Esophagus muscularis mucosa (tissue), 4 donors: ENCODE data around the gene ISX. TPM values are rescaled to one million over a fixed set of nuclear protein-coding genes. Genes with fewer than 3 reads are reported as not detected.

ENCODE experiments used
- DNase-seq: peaks from one replicate; pipeline ENCODE4 v3.0.0-alpha.2; 2017; ENCODE audit errors: extremely low spot score
- H3K27ac ChIP-seq, 4 donors: fragments of 200-600 bp; sonication (generic); replicated peaks in 1 of 4; 1 replicate in 3 of 4; 2 replicates in 1 of 4; pipeline ENCODE4 v1.5.1; 2016 to 2019; ENCODE audit warnings: mild to moderate bottlenecking in 1 of 4
- H3K27me3 ChIP-seq, 4 donors: fragments of 200-600 bp; sonication (generic); one replicate each; pipeline versions ENCODE4 v1.5.1 to v1.6.0; 2016 to 2019
- H3K36me3 ChIP-seq, 4 donors: fragments of 200-600 bp; sonication (generic); one replicate each; pipeline ENCODE4 v1.5.1; 2016 to 2019
- H3K4me1 ChIP-seq, 4 donors: fragments of 200-600 bp; sonication (generic); one replicate each; pipeline ENCODE4 v1.5.1; 2016 to 2019
- H3K4me3 ChIP-seq, 4 donors: fragments of 200-600 bp; sonication (generic); 1 replicate in 2 of 4; 2 replicates in 2 of 4; pipeline ENCODE4 v1.5.1; 2016 to 2019; ENCODE audit warnings: mild to moderate bottlenecking in 4 of 4, moderate library complexity in 1 of 4
- H3K9me3 ChIP-seq, 4 donors: fragments of 200-600 bp; sonication (generic); 1 replicate in 3 of 4; 2 replicates in 1 of 4; pipeline ENCODE4 v1.5.1; 2016 to 2019
- EP300 ChIP-seq: sonication (generic); formaldehyde crosslinking; IDR thresholded peaks from one replicate; pipeline ENCODE4 v1.6.1; 2017; ENCODE audit warnings: antibody characterized with exemption
- POLR2A ChIP-seq: fragments of 450-650 bp; IDR thresholded peaks from one replicate; pipeline ENCODE4 v1.6.1; 2017; ENCODE audit warnings: antibody characterized with exemption, moderate library complexity, mild to moderate bottlenecking, low read depth
- POLR2AphosphoS5 ChIP-seq, 2 donors: sonication (generic); formaldehyde crosslinking; IDR thresholded peaks; one replicate each; pipeline ENCODE4 v1.6.1; 2017; ENCODE audit warnings: antibody characterized with exemption in 2 of 2
- WGBS: methylation state at CpG from one replicate; pipeline ENCODE4 v1.1.5; 2018; 5-methylcytosine and 5-hydroxymethylcytosine counted together
- intact Hi-C: fragments of 100-400 bp; cut with DNase I; formaldehyde crosslinking; loops from one replicate; pipeline ENCODE4 v1.15.1; 2023
- total RNA-seq, 4 donors: library from RNA; depleted of rRNA; stranded (reverse); fragments of >200 nt; gene quantifications; one replicate each; pipeline versions ENCODE4 v1.1.0 to v1.2.1, GENCODE V29; 2016
- TF ChIP-seq, protein P1 (sequence below), 3 experiments: fragments of 200-600 bp in 2 of 3; fragments of 450-650 bp in 1 of 3; sonication (generic) in 2 of 3; IDR thresholded peaks; one replicate each; pipeline ENCODE4 v1.5.1; 2017 to 2019; ENCODE audit warnings: antibody characterized with exemption in 3 of 3, mild to moderate bottlenecking in 2 of 3, moderate library complexity in 1 of 3

The ISX gene
- total RNA-seq, 4 donors from 2014 or later: not detected

GRCh38 chr22:35115515-35115914 lies 49.6 kb downstream of the ISX start:
- no peak for DNase-seq
- no peak overlapping the region for H3K4me3 ChIP-seq
- intact Hi-C loops: no loop called here
- H3K4me1 ChIP-seq: no peaks in the 10 kb centered on the region
- H3K9me3 ChIP-seq: no peaks in the 10 kb centered on the region
- H3K27me3 ChIP-seq: peaks cover 0 to 11% (median 0%) of the 10 kb centered on the region in 4 donors
- H3K27ac ChIP-seq: no peak overlapping the region
- 93% methylated on average over 3 of the region's 3 CpGs for WGBS
- TF ChIP-seq POLR2AphosphoS5 (IDR thresholded peaks at IDR 0.05) (no peak), POLR2A (no peak)
- no peaks in the 10 kb centered on the region for H3K36me3 ChIP-seq

- no peak overlapping the region for H3K27ac ChIP-seq
- intact Hi-C loops: no loop called here
- H3K4me1 ChIP-seq: no peaks in the 10 kb centered on the region
- DNase-seq: no peak
- no peak for TF ChIP-seq POLR2A
- TF ChIP-seq, protein P1, sequence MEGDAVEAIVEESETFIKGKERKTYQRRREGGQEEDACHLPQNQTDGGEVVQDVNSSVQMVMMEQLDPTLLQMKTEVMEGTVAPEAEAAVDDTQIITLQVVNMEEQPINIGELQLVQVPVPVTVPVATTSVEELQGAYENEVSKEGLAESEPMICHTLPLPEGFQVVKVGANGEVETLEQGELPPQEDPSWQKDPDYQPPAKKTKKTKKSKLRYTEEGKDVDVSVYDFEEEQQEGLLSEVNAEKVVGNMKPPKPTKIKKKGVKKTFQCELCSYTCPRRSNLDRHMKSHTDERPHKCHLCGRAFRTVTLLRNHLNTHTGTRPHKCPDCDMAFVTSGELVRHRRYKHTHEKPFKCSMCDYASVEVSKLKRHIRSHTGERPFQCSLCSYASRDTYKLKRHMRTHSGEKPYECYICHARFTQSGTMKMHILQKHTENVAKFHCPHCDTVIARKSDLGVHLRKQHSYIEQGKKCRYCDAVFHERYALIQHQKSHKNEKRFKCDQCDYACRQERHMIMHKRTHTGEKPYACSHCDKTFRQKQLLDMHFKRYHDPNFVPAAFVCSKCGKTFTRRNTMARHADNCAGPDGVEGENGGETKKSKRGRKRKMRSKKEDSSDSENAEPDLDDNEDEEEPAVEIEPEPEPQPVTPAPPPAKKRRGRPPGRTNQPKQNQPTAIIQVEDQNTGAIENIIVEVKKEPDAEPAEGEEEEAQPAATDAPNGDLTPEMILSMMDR (IDR thresholded peaks at IDR 0.05): no peak
- TF ChIP-seq POLR2AphosphoS5 (IDR thresholded peaks at IDR 0.05): no peak
- TF ChIP-seq EP300: no peak
- H3K36me3 ChIP-seq: no peaks in the 10 kb centered on the region
- 82% methylated on average over 7 of the region's 7 CpGs for WGBS
- no peak overlapping the region for H3K4me3 ChIP-seq
- no peaks in the 10 kb centered on the region for H3K9me3 ChIP-seq
- peaks cover 0 to 11% (median 0%) of the 10 kb centered on the region in 4 donors for H3K27me3 ChIP-seq
Observed at GRCh38 chr22:35116269-35116668, 50.3 kb downstream of the ISX start.

GRCh38 chr22:35116817-35117216 lies 50.9 kb downstream of the ISX start:
- Histone ChIP-seq H3K4me3 (no peak overlapping the region), H3K9me3 (no peaks in the 10 kb centered on the region), H3K27me3 (peaks cover 0 to 11% (median 0%) of the 10 kb centered on the region in 4 donors), H3K36me3 (no peaks in the 10 kb centered on the region), H3K27ac (no peak overlapping the region), H3K4me1 (no peaks in the 10 kb centered on the region)
- 70% methylated on average over 6 of the region's 9 CpGs for WGBS
- intact Hi-C loops: no loop called here
- TF ChIP-seq POLR2AphosphoS5 (IDR thresholded peaks at IDR 0.05) (no peak), POLR2A (no peak), EP300 (no peak)
- TF ChIP-seq, protein P1 (IDR thresholded peaks at IDR 0.05): no peak
- DNase-seq: no peak

DNA sequence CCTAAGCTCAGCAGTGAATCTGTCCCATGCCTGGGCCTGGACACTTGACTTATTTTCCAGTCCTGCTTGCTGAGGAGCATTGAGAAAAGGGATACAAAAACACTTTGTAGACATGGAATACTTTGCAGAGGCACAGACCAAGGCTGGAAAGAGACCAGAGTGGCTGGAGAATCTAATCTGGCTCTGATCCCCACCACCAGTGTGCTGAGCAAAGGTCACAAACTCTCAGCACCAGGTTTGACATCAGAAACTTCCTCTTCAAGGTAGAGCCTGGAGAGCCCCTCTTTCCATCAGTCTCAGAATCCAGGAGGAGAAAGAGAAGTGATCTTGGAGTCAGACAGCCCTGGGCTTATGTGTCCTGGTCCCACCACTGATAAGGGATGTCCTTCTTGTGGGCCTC lies 53.5 kb downstream of the ISX start:
- intact Hi-C loops: no loop called here
- TF ChIP-seq EP300: no peak
- TF ChIP-seq POLR2AphosphoS5 (IDR thresholded peaks at IDR 0.05): no peak
- TF ChIP-seq, protein P1 (IDR thresholded peaks at IDR 0.05): no peak
- no peak for TF ChIP-seq POLR2A
- Histone ChIP-seq H3K27me3 (peaks cover 0 to 5% (median 0%) of the 10 kb centered on the region in 4 donors), H3K36me3 (no peaks in the 10 kb centered on the region), H3K9me3 (no peaks in the 10 kb centered on the region), H3K27ac (no peak overlapping the region), H3K4me1 (no peaks in the 10 kb centered on the region), H3K4me3 (no peak overlapping the region)
- DNase-seq: no peak

GRCh38 chr22:35124691-35125219 lies 58.8 kb downstream of the ISX start:
- no peak for DNase-seq
- WGBS: 29% methylated on average over 3 of the region's 3 CpGs
- TF ChIP-seq EP300: no peak
- TF ChIP-seq, protein P1 (IDR thresholded peaks at IDR 0.05): no peak
- TF ChIP-seq POLR2AphosphoS5 (IDR thresholded peaks at IDR 0.05): no peak
- TF ChIP-seq POLR2A: no peak

More at GRCh38 chr22:35124691-35125219, 58.8 kb downstream of the ISX start:
- H3K4me3 ChIP-seq: no peak overlapping the region
- H3K9me3 ChIP-seq: no peaks in the 10 kb centered on the region
- peaks cover 0 to 12% (median 0%) of the 10 kb centered on the region in 4 donors for H3K27me3 ChIP-seq
- H3K27ac ChIP-seq: no peak overlapping the region
- H3K4me1 ChIP-seq: no peaks in the 10 kb centered on the region
- intact Hi-C loops: no loop called here
- no peaks in the 10 kb centered on the region for H3K36me3 ChIP-seq
